CD4-positive, alpha-beta T cell treated with Interferon alpha-2 for 1 hour (primary cell): ENCODE measurements around the gene TP73.
A peak's percentile ranks its signal among the peaks of the same experiment; 100 is the strongest.

Source experiments
- DNase-seq, 2 donors: peaks; one replicate each; pipeline ENCODE4 v3.0.0-alpha.2; 2020 to 2022

TP73 gene

DNA sequence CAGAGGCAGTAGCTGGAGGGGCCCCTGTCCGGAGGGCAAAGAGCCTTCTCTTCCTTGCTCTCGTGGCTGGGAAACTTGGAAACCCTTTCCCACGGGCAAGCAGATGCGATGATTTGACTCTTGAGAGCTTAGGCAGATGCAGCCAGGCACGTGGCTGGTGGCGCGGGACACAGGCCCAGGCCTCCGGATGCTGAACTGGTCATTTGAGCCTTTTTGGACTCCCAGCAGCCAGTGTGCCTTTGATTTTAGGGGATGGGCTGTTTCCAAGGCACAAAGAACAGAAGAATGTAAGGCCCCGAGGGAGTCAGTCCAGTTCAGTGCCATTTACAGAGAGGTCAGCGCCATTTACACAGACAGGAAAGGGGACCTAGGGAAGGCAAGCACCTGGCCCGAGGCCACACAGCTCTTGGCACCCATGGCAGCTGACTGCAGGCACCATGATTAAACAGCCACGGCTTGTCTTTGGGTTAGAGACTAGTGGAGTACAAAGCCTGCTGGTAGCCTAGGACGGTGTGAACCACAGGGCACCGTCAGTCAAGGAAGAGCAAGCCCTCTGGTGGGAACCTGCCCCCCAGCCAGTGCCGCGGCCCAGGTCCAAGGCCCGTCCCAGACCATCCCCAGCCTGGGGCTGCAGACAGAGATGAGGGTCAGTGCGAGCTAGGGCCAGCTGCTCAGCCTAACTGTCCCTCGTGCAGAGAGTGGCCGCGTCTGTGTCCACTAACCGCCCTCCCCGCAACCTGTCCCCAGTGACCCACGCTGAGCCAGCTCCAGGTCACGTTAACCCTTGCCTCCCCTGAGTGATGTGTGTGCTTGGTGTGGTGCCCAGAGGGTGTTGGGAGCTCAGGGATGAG, 79.5 kb downstream of the TP73 start:
- no peak for DNase-seq

DNA sequence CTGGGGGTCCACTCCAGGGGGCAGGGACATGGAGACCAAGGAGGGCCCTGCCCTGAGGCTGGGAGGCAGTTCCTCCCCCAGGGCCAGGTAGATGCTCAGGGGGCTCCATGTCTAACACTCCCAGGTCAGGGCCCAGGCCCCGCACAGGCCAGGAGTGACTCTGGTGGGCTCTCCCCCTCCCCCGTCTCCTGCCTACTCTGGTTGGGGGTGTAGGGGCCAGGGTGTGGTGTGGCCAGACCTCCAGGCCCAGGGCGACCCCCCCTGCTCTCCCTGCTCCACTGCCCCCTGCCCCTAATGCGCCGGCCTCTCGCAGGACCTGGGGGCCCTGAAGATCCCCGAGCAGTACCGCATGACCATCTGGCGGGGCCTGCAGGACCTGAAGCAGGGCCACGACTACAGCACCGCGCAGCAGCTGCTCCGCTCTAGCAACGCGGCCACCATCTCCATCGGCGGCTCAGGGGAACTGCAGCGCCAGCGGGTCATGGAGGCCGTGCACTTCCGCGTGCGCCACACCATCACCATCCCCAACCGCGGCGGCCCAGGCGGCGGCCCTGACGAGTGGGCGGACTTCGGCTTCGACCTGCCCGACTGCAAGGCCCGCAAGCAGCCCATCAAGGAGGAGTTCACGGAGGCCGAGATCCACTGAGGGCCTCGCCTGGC, 80.2 kb downstream of the TP73 start:
- DNase-seq, result no peak

DNA sequence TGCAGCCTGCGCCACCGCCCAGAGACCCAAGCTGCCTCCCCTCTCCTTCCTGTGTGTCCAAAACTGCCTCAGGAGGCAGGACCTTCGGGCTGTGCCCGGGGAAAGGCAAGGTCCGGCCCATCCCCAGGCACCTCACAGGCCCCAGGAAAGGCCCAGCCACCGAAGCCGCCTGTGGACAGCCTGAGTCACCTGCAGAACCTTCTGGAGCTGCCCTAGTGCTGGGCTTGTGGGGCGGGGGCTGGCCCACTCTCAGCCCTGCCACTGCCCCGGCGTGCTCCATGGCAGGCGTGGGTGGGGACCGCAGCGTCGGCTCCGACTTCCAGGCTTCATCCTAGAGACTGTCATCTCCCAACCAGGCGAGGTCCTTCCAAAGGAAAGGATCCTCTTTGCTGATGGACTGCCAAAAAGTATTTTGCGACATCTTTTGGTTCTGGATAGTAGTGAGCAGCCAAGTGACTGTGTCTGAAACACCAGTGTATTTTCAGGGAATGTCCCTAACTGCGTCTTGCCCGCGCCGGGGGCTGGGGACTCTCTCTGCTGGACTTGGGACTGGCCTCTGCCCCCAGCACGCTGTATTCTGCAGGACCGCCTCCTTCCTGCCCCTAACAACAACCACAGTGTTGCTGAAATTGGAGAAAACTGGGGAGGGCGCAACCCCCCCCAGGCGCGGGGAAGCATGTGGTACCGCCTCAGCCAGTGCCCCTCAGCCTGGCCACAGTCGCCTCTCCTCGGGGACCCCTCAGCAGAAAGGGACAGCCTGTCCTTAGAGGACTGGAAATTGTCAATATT, 81.0 kb downstream of the TP73 start:
- no peak for DNase-seq

DNA sequence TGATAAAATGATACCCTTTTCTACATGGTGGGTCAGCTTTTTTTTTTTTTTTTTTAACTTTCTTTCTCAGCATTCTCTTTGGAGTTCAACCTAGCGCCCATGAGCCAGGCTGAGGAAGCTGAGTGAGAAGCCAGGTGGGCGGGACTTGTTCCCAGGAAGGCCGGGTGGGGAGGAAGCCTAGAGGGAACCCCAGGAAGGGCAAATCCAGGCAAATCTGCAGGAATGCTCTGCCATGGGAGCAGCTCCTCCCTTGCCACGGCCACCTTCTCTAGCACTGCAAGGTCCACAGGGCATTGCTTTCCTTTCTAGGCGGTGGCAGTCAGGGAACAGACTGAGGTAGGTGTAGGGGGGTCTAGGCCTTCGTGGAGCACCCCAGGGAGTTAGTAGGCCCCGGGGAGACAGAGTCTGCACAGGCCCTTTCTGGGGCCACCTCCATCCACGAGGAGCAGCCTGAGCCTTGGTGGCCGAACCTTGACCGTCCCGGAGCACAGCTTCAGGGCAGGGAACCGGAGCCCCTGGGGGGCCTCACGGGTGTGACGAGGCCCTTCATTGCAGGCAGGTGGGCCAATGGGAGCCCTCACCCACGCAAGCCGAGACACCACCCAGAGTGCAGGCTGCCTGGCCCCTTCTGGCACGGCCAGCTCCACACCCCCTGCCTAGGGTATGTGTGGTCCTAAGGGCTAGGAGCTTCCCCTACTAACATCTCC, 81.7 kb downstream of the TP73 start:
- no peak for DNase-seq

DNA sequence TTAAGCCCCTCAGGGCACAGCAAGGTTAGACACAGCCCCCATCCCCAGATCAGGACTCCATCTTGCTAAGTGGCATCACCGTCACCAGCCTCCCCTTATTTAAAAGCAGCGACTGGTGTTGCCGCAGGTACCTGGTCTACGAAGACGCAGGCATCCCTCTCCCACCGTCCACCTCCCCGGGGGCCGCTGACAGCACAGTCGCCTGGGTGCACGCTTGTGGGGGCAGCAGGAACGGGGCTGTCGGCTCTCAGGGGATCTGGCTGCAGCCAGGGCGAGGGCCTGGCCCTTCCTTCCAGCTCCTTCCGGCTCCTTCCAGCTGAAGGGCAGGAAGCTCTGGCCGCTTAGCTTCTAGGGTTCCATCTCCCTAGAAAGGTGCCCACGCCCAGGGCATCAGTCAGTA, 82.3 kb downstream of the TP73 start:
- DNase-seq, result no peak

DNA sequence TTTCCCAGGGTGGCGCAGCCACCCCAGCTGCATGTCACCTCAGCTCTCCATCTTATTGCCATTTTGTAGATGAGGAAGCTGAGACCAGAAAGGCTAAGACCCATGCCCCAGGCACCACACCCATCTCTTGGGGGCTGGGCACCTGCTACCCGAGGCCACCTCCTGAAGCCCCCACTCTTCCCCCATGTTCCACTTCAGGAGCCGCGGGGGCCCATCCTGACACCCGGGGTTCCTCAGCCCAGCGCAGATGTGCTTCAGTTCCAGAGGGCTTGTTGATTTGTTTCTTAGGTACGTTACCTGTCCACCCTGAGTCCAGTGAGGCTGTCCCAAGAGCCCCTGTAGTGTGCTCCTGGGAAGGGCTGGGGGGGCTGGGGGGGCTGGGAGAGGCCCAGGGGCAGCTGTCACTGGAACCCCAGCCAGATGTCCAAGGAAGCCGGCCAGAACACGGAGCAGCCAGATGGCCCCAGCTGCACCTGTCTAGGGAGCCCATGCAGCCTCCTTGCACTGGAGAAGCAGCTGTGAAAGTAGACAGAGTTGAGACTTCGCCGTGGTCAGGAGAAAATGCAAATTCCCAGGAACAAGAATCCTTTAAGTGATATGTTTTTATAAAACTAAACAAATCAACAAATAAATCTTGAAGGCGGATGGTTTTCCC, 82.8 kb downstream of the TP73 start:
- no peak for DNase-seq

DNA sequence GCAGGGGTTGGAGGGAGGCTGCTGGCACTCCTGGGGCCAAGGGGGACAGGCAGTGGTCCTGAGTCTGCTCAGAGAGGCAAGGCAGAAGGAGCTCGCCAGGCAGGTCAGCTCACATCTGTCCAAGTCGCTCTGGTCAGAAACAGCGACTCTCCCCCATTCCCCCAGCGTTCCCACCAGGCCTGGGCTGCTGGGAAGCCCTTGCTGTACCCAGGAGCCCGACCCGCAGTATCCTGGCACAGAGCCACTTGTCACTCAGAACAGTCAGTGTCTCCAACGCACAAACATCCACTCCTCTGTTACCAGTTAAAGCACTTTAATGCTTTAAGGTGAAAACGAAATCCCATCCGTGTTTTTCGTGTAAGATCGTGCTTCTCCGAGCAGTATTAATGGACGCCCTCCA, 83.4 kb downstream of the TP73 start:
- no peak for DNase-seq

DNA sequence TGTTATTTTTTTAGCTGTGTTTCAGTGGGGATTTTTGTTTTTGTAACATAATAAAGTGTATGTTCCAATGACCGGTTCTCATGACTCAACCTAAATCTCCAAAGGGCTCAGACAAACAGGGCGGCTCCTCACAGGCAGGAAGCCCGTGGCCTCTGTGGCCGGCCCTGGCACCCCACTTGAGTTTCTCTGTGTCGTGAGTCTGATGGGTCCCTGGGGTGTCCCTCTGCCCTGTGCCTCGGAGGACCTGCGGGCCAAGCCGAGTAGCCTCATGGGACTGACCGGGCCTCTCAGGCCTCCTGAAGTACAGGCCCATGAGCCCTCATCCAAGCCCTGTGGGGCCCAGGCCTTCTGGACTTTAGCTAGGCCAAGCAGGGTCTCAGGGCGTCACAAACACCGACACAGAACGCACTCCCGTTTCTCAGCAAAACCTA, 83.8 kb downstream of the TP73 start:
- DNase-seq, result no peak

DNA sequence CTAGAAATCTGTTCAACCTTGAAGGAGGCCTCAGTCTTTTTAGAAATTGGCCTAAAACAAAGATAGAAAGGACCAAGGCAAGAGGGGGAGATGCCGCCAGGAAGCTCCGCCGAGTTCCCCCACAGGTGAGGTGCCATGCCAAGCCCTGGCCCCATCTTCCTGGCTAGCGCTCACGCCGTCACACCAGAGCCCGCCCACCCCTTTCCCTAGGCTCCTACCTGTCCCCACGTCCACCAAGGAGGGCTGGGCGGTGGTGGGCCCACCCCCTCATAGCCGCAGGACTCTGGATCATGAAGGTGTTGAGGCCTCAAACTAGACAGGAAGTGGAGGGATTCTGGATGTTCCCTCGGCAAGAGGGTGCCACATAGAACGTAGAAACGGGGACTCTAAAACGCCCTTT, 84.4 kb downstream of the TP73 start:
- DNase-seq, result no peak

DNA sequence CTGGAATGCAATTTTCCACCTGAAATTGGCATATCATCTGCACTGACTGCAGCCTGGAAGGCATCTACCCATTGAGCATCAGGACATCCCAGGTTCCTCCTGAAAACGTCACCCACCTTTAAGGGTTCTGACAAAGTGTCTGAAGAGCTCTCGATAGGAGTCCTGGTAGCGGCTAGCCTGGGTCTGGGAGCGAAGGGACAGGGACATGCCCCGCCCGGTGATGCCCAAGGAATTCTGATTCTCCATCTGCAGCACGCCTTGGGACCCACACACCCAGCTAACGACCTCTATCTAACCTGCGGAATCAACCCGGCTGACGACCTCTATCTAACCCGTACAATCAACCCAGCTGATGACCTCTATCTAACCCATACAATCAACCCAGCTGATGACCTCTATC, 86.6 kb downstream of the TP73 start:
- no peak for DNase-seq

DNA sequence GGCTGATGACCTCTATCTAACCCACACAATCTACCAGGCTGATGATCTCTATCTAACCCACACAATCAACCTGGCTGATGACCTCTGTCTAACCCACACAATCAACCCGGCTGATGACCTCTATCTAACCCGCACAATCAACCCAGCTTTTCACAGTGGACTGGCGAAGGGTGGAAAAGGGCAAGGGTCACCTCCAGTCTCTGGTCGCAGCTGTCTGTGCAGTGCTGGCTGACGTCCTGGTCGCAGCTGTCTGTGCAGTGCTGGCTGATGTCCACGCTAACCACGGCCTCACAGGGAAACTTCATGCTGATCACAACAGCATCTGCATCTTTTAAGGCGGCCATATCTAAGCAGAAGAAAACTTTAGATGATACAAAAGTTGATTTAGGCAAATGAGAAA, 87.7 kb downstream of the TP73 start:
- DNase-seq, result no peak

DNA sequence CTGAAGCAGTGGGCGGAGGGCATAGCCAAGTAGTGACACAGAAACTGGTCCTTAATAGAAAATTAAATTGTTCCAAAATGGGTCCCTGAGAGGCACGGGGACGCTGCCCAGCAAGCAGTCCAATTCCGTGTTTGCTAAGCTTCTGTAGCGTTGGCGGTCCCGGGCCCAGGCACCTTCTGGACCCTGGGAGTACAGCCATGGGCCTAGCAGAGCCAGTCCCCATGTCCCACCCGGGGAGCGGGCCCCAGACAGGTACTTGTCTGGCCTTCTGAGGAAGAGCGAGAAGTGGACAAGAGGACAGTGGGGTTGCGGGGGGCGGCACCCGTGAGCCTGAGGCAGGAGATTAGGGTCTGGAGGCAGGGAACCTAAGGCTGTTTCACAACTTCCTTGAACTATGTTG, 88.4 kb downstream of the TP73 start:
- DNase-seq, result no peak

DNA sequence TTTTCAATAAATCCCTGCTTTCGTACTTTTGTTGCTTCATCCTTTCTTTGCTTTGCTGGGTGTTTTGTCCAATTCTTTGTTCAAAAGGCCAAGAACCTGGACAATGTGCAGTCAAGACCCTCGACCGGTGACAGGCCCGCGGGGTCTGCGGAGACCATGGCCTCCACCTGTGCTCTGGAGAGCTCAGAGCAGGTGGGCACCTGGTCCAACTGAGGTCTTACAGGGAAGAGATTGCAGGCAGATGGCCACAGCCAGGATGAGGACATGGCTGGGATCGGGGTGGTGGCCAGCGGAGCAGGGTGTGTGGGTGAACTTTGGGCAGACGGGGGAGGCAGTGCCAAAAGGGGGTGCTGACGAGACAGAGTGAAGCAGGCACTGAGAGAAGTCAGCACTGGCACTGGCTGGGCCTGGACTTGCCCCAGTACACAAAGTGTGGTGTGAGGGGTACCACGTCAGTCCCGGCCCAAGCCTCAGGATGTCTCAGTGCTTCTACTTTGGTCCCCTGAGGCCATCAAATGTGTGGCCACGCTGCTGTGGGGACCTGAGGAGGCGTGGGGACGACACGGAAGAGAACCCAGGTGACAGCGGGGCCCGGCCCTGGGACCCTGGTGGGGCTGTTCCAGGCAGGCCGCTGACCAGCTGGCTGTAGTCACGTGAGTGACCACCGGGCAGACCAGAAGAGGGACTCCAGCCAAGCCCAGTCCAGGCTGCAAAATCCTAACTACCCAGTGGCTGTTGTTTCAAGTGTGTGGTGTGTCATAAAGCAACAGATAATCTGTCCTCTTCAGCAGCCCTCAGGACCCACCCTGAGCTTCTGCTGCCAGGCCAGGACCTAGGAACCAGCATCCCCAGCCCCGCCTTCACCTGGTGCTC, 89.5 kb downstream of the TP73 start:
- DNase-seq, result no peak

DNA sequence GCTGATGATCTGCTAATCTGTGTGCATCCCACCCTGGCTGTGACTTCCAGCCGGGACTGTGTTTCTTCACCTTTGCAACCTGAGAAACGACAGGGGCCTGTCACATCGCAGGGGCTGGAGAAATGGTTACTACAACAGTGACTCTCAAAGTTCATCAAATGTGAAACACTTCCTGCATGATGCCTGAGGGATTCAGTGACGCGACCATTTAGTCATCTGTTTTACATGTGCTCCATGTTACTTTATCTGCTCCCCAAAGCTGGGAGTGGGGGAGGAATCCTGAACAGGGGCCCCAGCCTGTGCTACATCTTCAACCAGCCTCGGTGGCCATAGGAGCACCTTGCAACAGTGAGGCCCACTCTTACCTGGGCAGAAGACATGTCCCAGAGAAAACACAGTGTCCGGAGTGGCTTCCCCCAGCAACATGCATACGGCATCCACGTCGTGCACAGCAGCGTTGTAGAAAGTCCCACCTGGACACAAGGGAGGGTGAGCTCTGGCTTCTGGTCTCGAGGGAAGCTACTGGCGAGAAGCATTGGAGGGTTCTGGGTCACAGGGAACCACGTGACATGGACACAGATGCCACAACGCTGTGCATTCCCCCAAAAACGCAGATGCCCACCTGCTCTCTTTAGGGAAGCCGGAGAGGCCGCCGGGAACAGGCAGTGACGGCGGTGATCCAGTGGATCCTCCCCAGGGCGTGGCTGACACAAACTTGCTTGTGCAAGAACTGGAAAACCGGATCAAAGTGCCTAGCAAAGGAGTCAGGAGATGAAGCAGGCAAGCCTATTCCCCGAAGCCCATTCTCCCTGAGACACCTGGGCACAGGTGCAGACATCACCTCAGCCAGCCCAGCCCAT, 90.4 kb downstream of the TP73 start:
- DNase-seq, result no peak

DNA sequence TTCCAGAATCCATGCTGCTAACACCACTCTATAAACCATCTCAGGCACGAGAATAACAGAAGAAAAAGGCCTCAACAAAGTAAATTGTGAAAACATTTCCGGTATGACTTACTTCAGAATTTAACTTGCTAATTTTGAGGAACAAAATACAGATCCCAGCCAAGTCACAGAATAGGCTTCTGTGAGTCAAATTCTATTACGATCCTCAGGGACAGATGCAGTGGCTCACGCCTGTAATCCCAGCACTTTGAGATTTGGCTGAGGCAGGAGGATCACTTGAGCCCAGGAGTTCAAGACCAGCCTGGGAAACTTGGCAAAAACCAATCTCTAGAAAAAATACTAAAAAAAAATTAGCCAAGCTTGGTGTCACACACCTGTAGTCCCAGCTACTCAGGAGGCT, 91.1 kb downstream of the TP73 start:
- DNase-seq, result no peak

DNA sequence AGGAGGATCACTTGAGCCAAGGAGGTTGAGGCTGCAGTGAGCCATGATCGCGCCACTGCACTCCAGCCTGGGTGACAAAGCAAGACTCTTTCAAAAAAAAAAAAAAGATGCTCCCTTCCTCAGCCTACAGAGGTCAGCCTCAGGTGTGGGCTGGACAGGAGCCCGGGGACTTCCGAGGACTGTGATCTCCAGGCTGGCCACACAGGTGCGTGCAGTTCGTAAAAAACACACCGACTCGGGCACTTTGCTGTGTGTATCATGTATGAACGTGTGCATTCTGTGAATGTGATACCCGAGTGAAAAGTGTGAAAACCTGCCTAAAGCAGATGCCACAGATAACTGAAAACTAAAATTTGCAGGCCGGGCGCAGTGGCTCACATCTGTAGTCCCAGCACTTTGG, 91.5 kb downstream of the TP73 start:
- DNase-seq, result no peak

DNA sequence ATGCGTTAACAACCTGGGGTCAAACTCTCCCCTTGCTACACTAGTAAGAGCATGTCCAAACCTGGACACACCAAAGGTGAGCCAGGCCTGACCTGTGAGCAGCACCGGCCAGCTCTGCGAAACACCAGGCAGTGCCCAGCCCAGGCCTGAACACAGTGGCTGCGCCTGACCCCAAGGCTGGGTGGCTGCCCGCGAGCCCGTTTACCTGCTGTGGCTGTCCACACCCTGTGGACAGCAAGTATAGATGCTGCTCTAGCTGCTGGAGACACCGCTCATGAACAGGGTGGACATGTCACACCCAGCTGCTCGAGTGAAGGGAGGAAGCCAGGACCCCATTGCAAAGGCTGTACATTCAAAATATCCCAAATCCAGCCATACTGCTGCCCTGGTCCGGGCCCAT, 92.3 kb downstream of the TP73 start:
- no peak for DNase-seq

DNA sequence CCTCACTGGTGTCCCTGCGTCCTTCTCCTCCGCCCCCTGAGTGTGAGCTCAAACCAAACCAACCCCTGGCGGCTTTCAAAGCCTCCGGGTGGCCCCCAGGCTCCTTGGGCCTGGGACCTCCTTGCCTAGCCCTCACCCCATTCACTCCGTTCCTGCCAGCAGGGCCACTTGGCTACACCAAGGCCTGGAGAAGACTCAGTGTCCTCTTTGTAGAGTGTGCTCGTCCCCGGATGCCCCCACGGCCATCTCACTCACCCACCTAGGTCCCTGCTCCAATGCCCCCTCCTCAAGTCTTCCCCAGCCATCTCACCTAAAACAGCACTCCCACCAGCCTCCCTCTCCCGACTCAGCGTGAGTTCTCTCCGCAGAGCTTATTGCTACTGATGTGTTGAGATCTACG, 92.8 kb downstream of the TP73 start:
- no peak for DNase-seq

DNA sequence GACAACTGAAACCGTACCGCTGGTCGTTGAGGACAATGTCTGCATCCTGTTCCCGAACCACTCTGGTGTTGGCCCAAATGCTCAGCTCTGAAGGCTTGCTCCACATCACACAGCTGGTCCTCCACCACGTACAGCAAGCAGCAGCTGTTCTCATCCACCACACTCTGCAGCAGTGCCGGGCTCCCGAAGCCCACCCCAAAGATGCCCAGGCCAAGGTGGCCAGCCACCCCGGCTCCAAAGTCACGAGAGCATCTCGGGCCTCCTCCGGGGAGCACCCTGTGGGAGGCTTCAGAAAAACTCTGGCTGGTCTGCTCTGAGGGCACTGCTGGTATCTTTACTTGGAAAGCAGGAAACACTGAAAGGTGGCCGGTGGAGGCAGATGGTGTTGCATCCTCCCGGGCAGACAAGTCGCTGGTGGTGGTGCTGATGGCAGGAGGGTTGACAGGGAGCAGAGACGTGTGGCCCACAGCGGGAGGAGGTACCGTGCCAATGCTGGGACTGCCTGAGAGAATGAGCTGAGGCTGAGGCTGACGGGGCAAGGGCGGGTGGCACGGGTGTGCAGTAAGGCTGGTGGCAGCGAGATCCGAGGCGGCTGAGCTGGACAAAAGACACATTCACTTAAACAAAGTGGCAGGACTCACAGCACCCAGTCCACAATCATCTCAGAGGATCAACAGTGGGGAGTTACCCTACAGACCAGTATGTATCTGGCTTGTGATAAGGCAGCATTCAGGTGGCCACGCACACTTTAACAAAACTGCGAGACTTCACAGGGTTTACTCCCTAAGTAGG, 93.5 kb downstream of the TP73 start:
- peak in 1 of 2 donors; percentile 3 for DNase-seq

DNA sequence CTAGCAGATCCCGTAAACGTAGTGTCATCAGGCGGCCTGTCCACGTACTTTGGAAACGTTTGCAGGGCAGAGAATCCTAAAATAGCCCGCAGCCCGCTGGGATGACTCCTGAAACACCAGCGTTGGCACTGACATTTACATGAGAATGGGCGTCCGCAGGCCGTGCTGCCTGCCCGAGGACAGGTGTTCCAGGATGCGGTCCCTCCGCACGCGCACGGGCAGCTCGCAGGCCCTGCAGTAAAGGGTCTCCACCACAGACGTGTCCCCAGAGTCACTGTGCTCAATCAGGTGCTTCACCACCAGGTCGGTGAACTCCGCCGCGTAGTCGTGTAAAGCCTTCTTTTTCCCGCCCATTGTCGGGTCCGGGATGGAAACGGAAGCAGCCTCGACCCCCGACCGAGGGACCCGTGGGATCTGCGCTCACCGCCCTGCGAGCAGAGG, 94.1 kb downstream of the TP73 start:
- no peak for DNase-seq
